Measurements from ENCODE around the gene PHF24. TPM values are rescaled to one million over a fixed set of nuclear protein-coding genes. Genes with fewer than 3 reads are reported as not detected.

The PHF24 gene
- total and polyA plus RNA-seq, 10 of the 15 experiments (the other 5 are each of a cell fraction or from before 2014, with no cell fraction given): 0.02 to 0.04 TPM; not detected in 8

- WGBS (ENCODE audit: insufficient coverage, insufficient replicate concordance, low lambda C conversion rate, missing lambda C conversion rate): 80% methylated on average over 2 of the region's 2 CpGs
- Histone ChIP-seq H3K4me2 (ENCODE audit: control insufficient read depth, insufficient read depth) (no peak overlapping the region), H3K79me2 (ENCODE audit: control insufficient read depth, insufficient read depth, low read length) (no peaks in the 10 kb centered on the region), H3K36me3 (ENCODE audit: control insufficient read depth in 2 of 2, insufficient read depth in 2 of 2, low read length in 1 of 2) (0 out of 4 replicates have a peak, but pooled peaks cover 0 to 2% of the 10 kb centered on the region in 2 experiments), H3K4me3 (no peak overlapping the region), H4K20me1 (ENCODE audit: control insufficient read depth, insufficient read depth) (no peaks in the 10 kb centered on the region), H3K27me3 (replicated peaks in 1 of 2; ENCODE audit: control insufficient read depth in 2 of 2, insufficient read depth in 2 of 2, low read length in 1 of 2) (no peaks in the 10 kb centered on the region), H3K9me3 (replicated peaks; ENCODE audit: control insufficient read depth, insufficient read depth, low read length) (no peaks in the 10 kb centered on the region), H3K9ac (ENCODE audit: control insufficient read depth, insufficient read depth, low read length) (no peak overlapping the region), H2AFZ (ENCODE audit: control insufficient read depth, low read depth, low read length) (no peak overlapping the region), H3K27ac (ENCODE audit: control insufficient read depth, insufficient read depth) (no peak overlapping the region), H3K4me1 (ENCODE audit: control insufficient read depth, insufficient read depth, low read length) (peaks cover 6% of the 10 kb centered on the region; the same call in 1 of the 2 replicates)
- no peak for ATAC-seq
- TF ChIP-seq ZNF274 (IDR thresholded peaks at IDR 0.05; ENCODE audit: insufficient read depth, insufficient read length): no peak
- TF ChIP-seq SMARCA5 (IDR thresholded peaks at IDR 0.05): no peak
- no peak for TF ChIP-seq TARDBP (IDR thresholded peaks at IDR 0.05; ENCODE audit: borderline replicate concordance)
- no peak for TF ChIP-seq USF2 (IDR thresholded peaks at IDR 0.05; ENCODE audit: borderline replicate concordance, low read depth, low read length)
- no peak for TF ChIP-seq RCOR1 (conservative IDR thresholded peaks at IDR 0.05; ENCODE audit: low read depth, low read length)
- TF ChIP-seq NFYB (IDR thresholded peaks at IDR 0.05; ENCODE audit: insufficient read depth, low read depth, low read length): no peak
- no peak for TF ChIP-seq HDGF (IDR thresholded peaks at IDR 0.05)
- TF ChIP-seq YBX1 (IDR thresholded peaks at IDR 0.05): no peak
- TF ChIP-seq IKZF2 (IDR thresholded peaks at IDR 0.05): no peak
- TF ChIP-seq POLR2A (IDR thresholded peaks at IDR 0.05; ENCODE audit: low read depth, low read length): no peak
- TF ChIP-seq RB1 (IDR thresholded peaks at IDR 0.05; ENCODE audit: borderline replicate concordance): no peak
- in situ Hi-C loops (cut with MboI) (no loop called here), intact Hi-C loops (cut with micrococcal nuclease; ENCODE audit: unreplicated experiment) (no loop called here)
- ChIA-PET CTCF (interaction anchor here (0.9 to 2.0 kb wide), 7 partner anchors 10 to 219 kb away, joined by 3 to 14 read pairs (median 4); no protein-coding TSS in a partner anchor), SMC1A (ENCODE audit: uncharacterized antibody, unreplicated experiment) (interaction anchor here (1.1 to 1.6 kb wide), 4 partner anchors 16 to 76 kb away, joined by 3 to 7 read pairs (median 5); no protein-coding TSS in a partner anchor), RAD21 (ENCODE audit: unreplicated experiment) (interaction anchor here (1.1 to 2.0 kb wide), 3 partner anchors 9 to 254 kb away, joined by 3 to 5 read pairs (median 5); no protein-coding TSS in a partner anchor), POLR2A (interaction anchor here (1.1 to 1.5 kb wide), 2 partner anchors 7 to 93 kb away, joined by 3 to 4 read pairs; no protein-coding TSS in a partner anchor)
- no TSS peak for BruUV-seq (replicated peaks)
- no peak for FAIRE-seq
- DNase-seq (ENCODE audit: low read depth, low spot score): no peak
Observed at GRCh38 chr9:35001285-35001677, 43.2 kb downstream of the PHF24 start.
